CD4-positive, CD25-positive, alpha-beta regulatory T cell (primary cell): ENCODE results near the gene CKMT1A. TPM values are rescaled to one million over a fixed set of nuclear protein-coding genes. Genes with fewer than 3 reads are reported as not detected.
"Not testable (repeated sequence)": the region's sequence is repeated elsewhere in the genome, so short reads cannot be mapped to it uniquely, and the experiment has no call there.

ENCODE experiments used
- ATAC-seq, 2 donors: fragments of 150-1000 bp; cut with Tn5 transposase; one replicate each; pipeline ENCODE4 v1.10.0; 2021; ENCODE audit warnings: low read depth in 2 of 2, moderate number of reproducible peaks in 2 of 2, moderate library complexity in 1 of 2
- DNase-seq, 3 donors: peaks; one replicate each; pipeline versions ENCODE4 v3.0.0 to v3.0.0-alpha.2; 2012 to 2022; ENCODE audit warnings: mixed read lengths in 1 of 3
- H3K27ac ChIP-seq: one replicate; pipeline ENCODE4 v1.7.0; 2013; ENCODE audit warnings: mild to moderate bottlenecking, low read length; ENCODE audit not compliant: insufficient read depth, poor library complexity, severe bottlenecking
- H3K27me3 ChIP-seq: one replicate; pipeline ENCODE4 v1.7.0; 2013; ENCODE audit warnings: low read length; ENCODE audit not compliant: control insufficient read depth, insufficient read depth
- H3K36me3 ChIP-seq: one replicate; pipeline ENCODE4 v1.7.0; 2013; ENCODE audit warnings: mild to moderate bottlenecking, low read length, moderate library complexity; ENCODE audit not compliant: control insufficient read depth, insufficient read depth
- H3K4me1 ChIP-seq: 2 replicates; pipeline ENCODE4 v1.7.0; 2013; ENCODE audit warnings: mild to moderate bottlenecking, low read length; ENCODE audit not compliant: insufficient read depth, control insufficient read depth, poor library complexity, severe bottlenecking
- H3K4me3 ChIP-seq: one replicate; pipeline ENCODE4 v1.7.0; 2013; ENCODE audit warnings: low read depth, mild to moderate bottlenecking, low read length, moderate library complexity
- H3K9me3 ChIP-seq, 2 experiments: 1 replicate in 1 of 2; 2 replicates in 1 of 2; pipeline ENCODE4 v1.7.0; 2013; ENCODE audit warnings: low read length in 2 of 2, mild to moderate bottlenecking in 1 of 2, moderate library complexity in 1 of 2; ENCODE audit not compliant: control insufficient read depth in 2 of 2
- H3K27ac Mint-ChIP-seq, 3 donors: one replicate each; pipeline ENCODE4 v1.8.0; 2020 to 2022; ENCODE audit warnings: mild to moderate bottlenecking in 3 of 3, mixed read lengths in 3 of 3, moderate library complexity in 2 of 3
- H3K27me3 Mint-ChIP-seq: one replicate; pipeline ENCODE4 v1.8.0; 2022; ENCODE audit warnings: mild to moderate bottlenecking, mixed read lengths
- H3K36me3 Mint-ChIP-seq: one replicate; pipeline ENCODE4 v1.8.0; 2020; ENCODE audit warnings: mixed read lengths
- H3K4me1 Mint-ChIP-seq, 4 donors: one replicate each; pipeline ENCODE4 v1.8.0; 2020 to 2022; ENCODE audit warnings: mixed read lengths in 4 of 4, mild to moderate bottlenecking in 1 of 4
- H3K4me3 Mint-ChIP-seq, 4 donors: one replicate each; pipeline ENCODE4 v1.8.0; 2020 to 2022; ENCODE audit warnings: mild to moderate bottlenecking in 4 of 4, mixed read lengths in 4 of 4, moderate library complexity in 3 of 4
- H3K9me3 Mint-ChIP-seq, 7 donors: one replicate each; pipeline ENCODE4 v1.8.0; 2020 to 2022; ENCODE audit warnings: mixed read lengths in 7 of 7, mild to moderate bottlenecking in 3 of 7, moderate library complexity in 2 of 7
- polyA plus RNA-seq, 4 donors: library from polyadenylated mRNA; unstranded; fragments of 300-500 nt; fragmentation: Illumina TruSeq; gene quantifications; one replicate each; pipeline ENCODE4 v1.2.3, GENCODE V29; 2021
- total RNA-seq: library from RNA; stranded (reverse); gene quantifications from one replicate; pipeline ENCODE4 v1.2.3, GENCODE V29; 2022

Gene CKMT1A
- total and polyA plus RNA-seq, 5 donors from 2014 or later = not detected

- not testable (repeated sequence) for H3K27me3 ChIP-seq, H3K36me3 Mint-ChIP-seq, DNase-seq, H3K4me3 Mint-ChIP-seq, H3K27ac Mint-ChIP-seq, H3K9me3 ChIP-seq, H3K9me3 Mint-ChIP-seq, H3K36me3 ChIP-seq, H3K4me3 ChIP-seq, H3K27ac ChIP-seq, H3K4me1 ChIP-seq, H3K4me1 Mint-ChIP-seq, ATAC-seq
- peaks cover 13% of the 10 kb centered on the region for H3K27me3 Mint-ChIP-seq
Measured at GRCh38 chr15:43728053-43728725, 34.5 kb downstream of the CKMT1A start.

- H3K27me3 ChIP-seq = no peaks in the 10 kb centered on the region
- peaks cover 4% of the 10 kb centered on the region for H3K27me3 Mint-ChIP-seq
- H3K36me3 ChIP-seq = no peaks in the 10 kb centered on the region
- H3K36me3 Mint-ChIP-seq = no peaks in the 10 kb centered on the region
- no peaks in the 10 kb centered on the region for H3K9me3 ChIP-seq
- no peaks in the 10 kb centered on the region for H3K4me1 ChIP-seq
- H3K4me3 Mint-ChIP-seq = no peak overlapping the region
- DNase-seq (no peak), ATAC-seq (no peak)
- no peak overlapping the region for H3K27ac ChIP-seq
- H3K9me3 Mint-ChIP-seq = peaks cover 0 to 4% (median 1%) of the 10 kb centered on the region in 7 donors
- H3K27ac Mint-ChIP-seq = no peak overlapping the region
- H3K4me1 Mint-ChIP-seq = no peaks in the 10 kb centered on the region
- no peak overlapping the region for H3K4me3 ChIP-seq
Measured at GRCh38 chr15:43735416-43735815, 41.8 kb downstream of the CKMT1A start.

GRCh38 chr15:43746245-43746902, 52.7 kb downstream of the CKMT1A start, which contains the start of gene PDIA3:
TSS of gene PDIA3 (plus strand) at chr15:43746438. CDS start at chr15:43746540, 102 bp downstream.
- not testable (repeated sequence) for H3K27me3 Mint-ChIP-seq, H3K36me3 ChIP-seq, H3K36me3 Mint-ChIP-seq, H3K9me3 ChIP-seq, H3K9me3 Mint-ChIP-seq, H3K27me3 ChIP-seq
- Histone ChIP-seq H3K4me3 (peak within 1 kb of the TSS; percentile 88), H3K27ac (peak within 1 kb of the TSS; percentile 86), H3K4me1 (peaks cover 42% of the 10 kb centered on the region)
- Mint-ChIP-seq H3K27ac (peak within 1 kb of the TSS; percentile 93 to 96 (median 94)), H3K4me1 (peaks cover 10 to 49% (median 34%) of the 10 kb centered on the region in 4 donors), H3K4me3 (peak within 1 kb of the TSS; percentile 90 to 99 (median 96))
- peak; percentile 75 to 78 for ATAC-seq
- DNase-seq = peak; percentile 82 to 88 (median 85)

GRCh38 chr15:43746903-43747309, 53.2 kb downstream of the CKMT1A start:
- H3K4me1 Mint-ChIP-seq = peaks cover 15 to 54% (median 37%) of the 10 kb centered on the region in 4 donors

GRCh38 chr15:43748376-43748775, 54.7 kb downstream of the CKMT1A start:
- peak overlapping the region; percentile 76 to 93 (median 78) for H3K27ac Mint-ChIP-seq
- Histone ChIP-seq H3K4me1 (peaks cover 50% of the 10 kb centered on the region), H3K36me3 (peaks cover 13% of the 10 kb centered on the region), H3K9me3 (no peaks in the 10 kb centered on the region), H3K4me3 (peak overlapping the region; percentile 88), H3K27ac (peak overlapping the region; percentile 86), H3K27me3 (no peaks in the 10 kb centered on the region)
- H3K36me3 Mint-ChIP-seq = peaks cover 8% of the 10 kb centered on the region
- peaks cover 23 to 68% (median 47%) of the 10 kb centered on the region in 4 donors for H3K4me1 Mint-ChIP-seq
- DNase-seq (peak in 2 of 3 donors; percentile 59 to 64), ATAC-seq (no peak)
- peak overlapping the region; percentile 82 to 99 (median 94) for H3K4me3 Mint-ChIP-seq
- peaks cover 5% of the 10 kb centered on the region for H3K27me3 Mint-ChIP-seq
- no peaks in the 10 kb centered on the region for H3K9me3 Mint-ChIP-seq

More at GRCh38 chr15:43746903-43747309, 53.2 kb downstream of the CKMT1A start:
- peak; percentile 44 to 50 for ATAC-seq
- not testable (repeated sequence) for H3K9me3 Mint-ChIP-seq, H3K27me3 ChIP-seq, H3K27me3 Mint-ChIP-seq, H3K9me3 ChIP-seq, H3K36me3 Mint-ChIP-seq, H3K36me3 ChIP-seq
- peak overlapping the region; percentile 88 for H3K4me3 ChIP-seq
- H3K27ac Mint-ChIP-seq = peak overlapping the region; percentile 93 to 96 (median 94)
- peak overlapping the region; percentile 90 to 99 (median 96) for H3K4me3 Mint-ChIP-seq
- DNase-seq = peak in 1 of 3 donors; percentile 44
- peaks cover 46% of the 10 kb centered on the region for H3K4me1 ChIP-seq
- peak overlapping the region; percentile 86 for H3K27ac ChIP-seq

Other genes starting within 250 kb of the CKMT1A start
- 42.1 TPM for gene TP53BP1, start 200.7 kb upstream of the CKMT1A start, total RNA-seq
- gene TP53BP1, start 200.7 kb upstream of the CKMT1A start, polyA plus RNA-seq = 1 to 10 TPM; 3.9 to 7.9 (median 6.0) TPM
- 1.7 TPM for gene MAP1A, start 176.3 kb upstream of the CKMT1A start, total RNA-seq
- gene MAP1A, start 176.3 kb upstream of the CKMT1A start, polyA plus RNA-seq = under 1 TPM in 3 of 4 donors, not detected in 1; 0.01 to 0.16 (median 0.03) TPM
- gene PPIP5K1, start 103.7 kb upstream of the CKMT1A start, total RNA-seq = 34.0 TPM
- 1 to 10 TPM; 4.3 to 7.1 (median 5.7) TPM for gene PPIP5K1, start 103.7 kb upstream of the CKMT1A start, polyA plus RNA-seq
- gene CKMT1B, start 99.8 kb upstream of the CKMT1A start, total RNA-seq = not detected
- gene CKMT1B, start 99.8 kb upstream of the CKMT1A start, polyA plus RNA-seq = not detected
- 1.5 TPM for gene STRC, start 75.1 kb upstream of the CKMT1A start, total RNA-seq
- not detected for gene STRC, start 75.1 kb upstream of the CKMT1A start, polyA plus RNA-seq
- 6.3 TPM for gene CATSPER2, start 45.0 kb upstream of the CKMT1A start, total RNA-seq
- gene CATSPER2, start 45.0 kb upstream of the CKMT1A start, polyA plus RNA-seq = 1 to 10 TPM in 1 of 4 donors, under 1 TPM in 3; 0.17 to 1.5 (median 0.51) TPM
- 156 TPM for gene PDIA3, start 52.6 kb downstream of the CKMT1A start, total RNA-seq
- 100 to 1,000 TPM; 204 to 305 (median 256) TPM for gene PDIA3, start 52.6 kb downstream of the CKMT1A start, polyA plus RNA-seq
- gene ELL3, start 83.1 kb downstream of the CKMT1A start, total RNA-seq = 0.99 TPM
- gene ELL3, start 83.1 kb downstream of the CKMT1A start, polyA plus RNA-seq = 1 to 10 TPM in 2 of 4 donors, under 1 TPM in 1, not detected in 1; 0.23 to 2.2 (median 1.8) TPM
- 400 TPM for gene SERF2, start 98.5 kb downstream of the CKMT1A start, total RNA-seq
- 1,000 to 10,000 TPM; 1,866 to 2,414 (median 2,080) TPM for gene SERF2, start 98.5 kb downstream of the CKMT1A start, polyA plus RNA-seq
- gene SERINC4, start 106.4 kb downstream of the CKMT1A start, total RNA-seq = not detected
- 1 to 10 TPM; 1.2 to 2.8 (median 2.3) TPM for gene SERINC4, start 106.4 kb downstream of the CKMT1A start, polyA plus RNA-seq
- gene HYPK, start 106.7 kb downstream of the CKMT1A start, total RNA-seq = 19.7 TPM
- 10 to 100 TPM in 3 of 4 donors, 1 to 10 TPM in 1; 6.4 to 15.2 (median 11.8) TPM for gene HYPK, start 106.7 kb downstream of the CKMT1A start, polyA plus RNA-seq
- 17.1 TPM for gene MFAP1, start 130.8 kb downstream of the CKMT1A start, total RNA-seq
- 10 to 100 TPM; 12.7 to 24.8 (median 16.5) TPM for gene MFAP1, start 130.8 kb downstream of the CKMT1A start, polyA plus RNA-seq
- gene WDR76, start 133.1 kb downstream of the CKMT1A start, total RNA-seq = 13.9 TPM
- 10 to 100 TPM; 12.1 to 14.1 (median 12.4) TPM for gene WDR76, start 133.1 kb downstream of the CKMT1A start, polyA plus RNA-seq